GM12874 (cell line): ENCODE results near the gene GZF1.

Experiments used
- TF ChIP-seq, protein P1 (sequence below): IDR thresholded peaks from 2 replicates; pipeline ENCODE4 v1.5.1; 2011; ENCODE audit warnings: low read depth, mild to moderate bottlenecking, control low read depth, low read length, moderate library complexity; ENCODE audit not compliant: insufficient read depth

GZF1 gene

DNA sequence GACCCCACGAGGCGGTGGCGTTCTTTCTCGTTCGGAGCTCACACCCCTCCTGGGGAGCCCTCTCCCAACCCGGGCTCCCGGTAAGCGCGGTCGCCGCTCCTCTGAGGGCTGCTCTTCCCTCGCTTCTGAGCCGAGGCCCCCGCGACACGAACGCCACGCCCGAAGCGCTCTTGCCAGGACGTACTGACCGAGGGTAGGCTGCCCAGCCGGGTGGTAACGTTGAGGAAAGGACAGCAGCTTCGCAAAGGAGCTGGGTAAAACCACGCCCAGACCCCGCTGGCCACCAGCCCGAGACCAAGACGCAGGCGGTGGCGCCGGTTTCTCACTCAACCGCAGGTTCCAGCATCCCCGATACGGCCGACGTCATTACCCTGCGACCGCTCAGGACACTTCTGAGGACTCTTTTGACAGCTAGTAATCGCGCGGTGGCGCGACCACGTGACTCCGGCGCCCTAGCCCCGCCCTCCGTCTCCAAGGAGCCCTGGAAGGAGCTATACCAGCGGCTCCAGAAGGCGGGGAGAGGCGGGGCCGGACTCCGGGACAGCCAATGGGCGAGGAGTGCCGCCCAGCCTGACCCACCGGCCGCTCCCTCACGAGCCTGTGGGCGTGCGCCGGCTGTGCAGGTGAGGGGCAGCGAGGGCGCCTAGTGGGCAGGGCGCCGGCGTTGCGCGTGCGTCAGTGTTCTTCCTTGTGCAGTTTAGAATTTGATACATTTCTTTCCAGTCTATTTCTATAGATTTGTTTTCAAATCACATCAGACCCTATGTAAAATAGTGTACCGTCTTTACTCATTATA is 4.0 kb upstream of the GZF1 start:
- TF ChIP-seq, protein P1, sequence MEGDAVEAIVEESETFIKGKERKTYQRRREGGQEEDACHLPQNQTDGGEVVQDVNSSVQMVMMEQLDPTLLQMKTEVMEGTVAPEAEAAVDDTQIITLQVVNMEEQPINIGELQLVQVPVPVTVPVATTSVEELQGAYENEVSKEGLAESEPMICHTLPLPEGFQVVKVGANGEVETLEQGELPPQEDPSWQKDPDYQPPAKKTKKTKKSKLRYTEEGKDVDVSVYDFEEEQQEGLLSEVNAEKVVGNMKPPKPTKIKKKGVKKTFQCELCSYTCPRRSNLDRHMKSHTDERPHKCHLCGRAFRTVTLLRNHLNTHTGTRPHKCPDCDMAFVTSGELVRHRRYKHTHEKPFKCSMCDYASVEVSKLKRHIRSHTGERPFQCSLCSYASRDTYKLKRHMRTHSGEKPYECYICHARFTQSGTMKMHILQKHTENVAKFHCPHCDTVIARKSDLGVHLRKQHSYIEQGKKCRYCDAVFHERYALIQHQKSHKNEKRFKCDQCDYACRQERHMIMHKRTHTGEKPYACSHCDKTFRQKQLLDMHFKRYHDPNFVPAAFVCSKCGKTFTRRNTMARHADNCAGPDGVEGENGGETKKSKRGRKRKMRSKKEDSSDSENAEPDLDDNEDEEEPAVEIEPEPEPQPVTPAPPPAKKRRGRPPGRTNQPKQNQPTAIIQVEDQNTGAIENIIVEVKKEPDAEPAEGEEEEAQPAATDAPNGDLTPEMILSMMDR: no peak

DNA sequence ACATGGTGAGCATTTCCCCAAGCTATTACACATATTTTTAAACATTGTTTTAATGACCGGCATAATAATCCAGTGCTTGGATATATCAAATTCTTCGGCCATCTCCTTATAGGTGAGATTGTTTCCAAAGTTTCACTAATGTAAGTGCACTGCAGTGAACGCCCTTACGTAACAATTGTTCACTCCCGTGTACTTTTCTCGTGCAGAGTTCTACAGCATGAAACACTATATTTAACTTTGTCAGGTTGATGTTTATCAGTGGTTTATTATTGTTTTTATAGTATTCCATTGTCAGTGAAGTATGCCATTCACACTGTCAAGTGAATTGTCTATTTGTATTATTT is 3.4 kb upstream of the GZF1 start:
- TF ChIP-seq, protein P1: no peak

DNA sequence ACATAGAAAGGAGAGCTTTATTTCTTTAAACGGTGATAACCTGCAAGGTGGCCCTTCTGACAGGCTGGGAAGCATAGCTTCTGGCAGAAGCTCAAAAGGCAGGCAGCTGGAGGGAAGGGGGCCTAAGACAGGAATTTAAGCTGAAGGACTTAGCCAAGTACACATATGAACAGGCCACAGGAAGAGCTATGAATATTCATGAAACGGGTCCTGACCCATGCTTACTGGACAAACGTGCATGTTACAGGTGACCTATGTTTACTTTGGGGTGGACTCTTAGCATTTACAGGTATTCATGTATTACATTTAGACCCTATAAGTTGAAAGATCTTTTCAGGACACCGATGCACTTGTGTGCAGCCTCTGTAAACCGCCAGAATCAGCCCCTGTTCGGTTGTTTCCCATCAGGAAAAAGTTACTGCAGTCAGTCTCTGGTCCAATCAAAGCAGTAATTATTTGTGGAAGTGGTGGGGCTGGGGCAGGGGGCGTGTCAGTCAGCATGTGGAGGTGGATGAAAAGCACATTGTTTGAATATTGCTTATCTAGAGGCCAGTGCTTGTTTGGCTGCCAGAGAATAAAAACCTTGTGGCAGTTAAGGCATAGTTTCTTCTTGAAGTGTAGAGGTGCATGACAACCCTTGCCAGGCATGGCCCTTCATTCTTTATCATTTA is 2.9 kb upstream of the GZF1 start:
- TF ChIP-seq, protein P1: no peak

DNA sequence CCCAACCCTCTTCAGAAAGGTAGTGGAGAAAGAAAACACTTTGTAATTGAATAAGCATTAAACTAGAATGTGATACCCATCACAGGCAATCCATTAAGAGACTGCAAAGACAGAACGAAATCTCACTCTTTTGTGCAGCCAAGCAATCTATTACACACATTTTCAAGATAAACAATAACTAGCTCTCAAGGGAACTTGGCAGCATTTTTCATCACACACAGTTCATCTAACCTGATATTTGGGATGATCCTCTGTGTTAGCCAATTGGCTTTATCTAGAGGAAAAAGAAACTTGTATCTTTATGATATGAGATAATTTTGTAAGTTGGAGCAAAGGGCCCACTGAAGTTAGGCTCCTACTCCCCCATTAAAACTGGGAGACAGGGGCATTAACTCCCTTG is 1.5 kb upstream of the GZF1 start:
- TF ChIP-seq, protein P1: no peak

DNA sequence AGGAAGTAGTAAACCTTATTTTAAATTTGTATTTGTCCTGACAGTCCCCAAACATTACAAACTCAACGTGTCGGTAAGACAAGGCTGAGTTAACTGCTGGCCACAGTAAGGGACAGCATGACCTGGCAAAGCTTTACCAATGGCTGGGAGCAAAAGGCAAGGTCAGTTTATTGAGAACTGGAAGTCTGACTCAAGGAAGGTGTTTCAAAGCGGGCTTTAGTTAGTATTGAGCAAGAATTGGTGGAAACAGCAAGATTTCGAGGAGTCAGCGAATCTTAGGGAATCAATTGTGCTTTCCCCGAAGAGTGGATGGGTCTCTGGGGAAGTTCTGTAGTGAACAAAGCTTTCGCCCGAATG is 885 bp upstream of the GZF1 start:
- TF ChIP-seq, protein P1: no peak

DNA sequence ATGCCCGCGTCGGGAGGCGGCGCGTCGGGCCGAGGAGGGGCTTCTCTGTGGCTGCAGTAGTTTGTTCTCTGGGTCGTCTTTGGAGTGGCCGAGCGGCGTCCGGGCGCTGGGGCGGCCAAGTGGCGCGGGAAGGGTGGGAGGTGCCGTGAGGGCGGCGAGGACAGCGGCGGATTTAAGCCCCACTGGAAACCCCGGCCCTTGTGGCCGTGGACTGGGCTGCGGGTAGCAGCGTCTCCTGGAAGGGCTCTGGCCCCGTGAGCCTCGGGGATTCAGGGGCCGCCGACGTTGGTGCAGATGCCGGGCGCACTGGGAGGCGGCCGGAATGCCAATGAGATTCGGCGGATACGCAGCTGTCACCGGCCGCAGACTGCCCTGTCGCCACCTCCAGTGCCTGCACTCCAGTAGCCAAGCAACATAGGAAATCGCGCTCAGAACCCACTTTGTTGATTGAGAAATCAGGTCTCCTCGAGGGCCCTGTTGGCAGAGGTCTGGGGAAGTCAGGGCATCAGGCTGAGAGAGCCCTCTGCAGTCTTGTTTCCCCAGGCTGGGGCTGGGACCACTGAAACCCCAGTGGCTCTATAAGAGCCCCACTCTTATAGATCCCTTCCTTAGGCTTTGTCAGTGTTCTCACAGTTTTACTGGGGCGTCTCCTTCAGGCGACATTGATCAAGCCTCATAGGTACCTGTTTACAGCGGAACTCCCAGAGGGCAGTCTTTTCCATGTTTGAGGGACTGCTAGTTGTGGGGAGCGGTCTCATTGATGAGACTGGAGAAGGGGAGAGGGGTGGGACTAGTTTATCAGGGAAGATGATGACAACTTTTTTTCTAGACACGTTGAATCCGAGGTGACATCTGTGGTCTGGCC is 642 bp downstream of the GZF1 start:
- TF ChIP-seq, protein P1: no peak

DNA sequence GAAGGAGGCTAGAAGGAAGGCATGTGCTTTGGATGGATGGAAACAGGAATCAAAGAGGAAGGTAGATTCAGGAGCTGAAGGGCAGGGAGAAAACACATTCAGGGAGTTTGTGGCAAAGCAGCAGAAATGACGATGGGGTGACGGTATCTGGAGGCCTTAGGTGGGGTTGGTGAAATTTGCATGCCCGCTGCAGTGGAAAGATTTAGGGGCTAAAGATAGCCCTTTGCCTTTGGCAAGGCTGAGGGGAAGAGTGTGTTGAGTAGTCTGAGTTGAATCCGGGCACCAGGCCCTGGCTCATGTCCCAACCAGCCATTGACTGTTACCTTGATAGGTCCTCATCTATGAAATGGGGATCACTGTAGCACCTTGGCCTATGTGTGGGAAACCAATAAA is 1.3 kb downstream of the GZF1 start:
- TF ChIP-seq, protein P1: no peak
